K562 (cell line): ENCODE results near the gene PHF5A. TPM values are rescaled to one million over a fixed set of nuclear protein-coding genes. Genes with fewer than 3 reads are reported as not detected.

Source experiments
- CHCHD3 ChIP-seq: fragments of 250-450 bp; sonication (Bioruptor Pico); IDR thresholded peaks from 2 replicates; pipeline ENCODE4 v2.1.2; 2022; ENCODE audit warnings: mild to moderate bottlenecking
- KHSRP ChIP-seq: fragments of 450-650 bp; IDR thresholded peaks from 2 replicates; pipeline ENCODE4 v1.6.1; 2017
- MEF2A ChIP-seq: IDR thresholded peaks from 2 replicates; pipeline ENCODE4 v1.6.1; 2011; ENCODE audit warnings: low read depth, mild to moderate bottlenecking, low read length, moderate library complexity; ENCODE audit not compliant: control insufficient read depth
- NR2C1 ChIP-seq, 2 experiments: fragments of 450-650 bp; IDR thresholded peaks; 2 replicates each; pipeline ENCODE4 v1.6.1; 2017; ENCODE audit warnings: mild to moderate bottlenecking in 2 of 2, antibody characterized with exemption in 1 of 2, inconsistent platforms in 1 of 2, missing compliant biosample characterization in 1 of 2, missing genetic modification characterization in 1 of 2
- PHF8 ChIP-seq: fragments of 200-600 bp; sonication (generic); IDR thresholded peaks from 2 replicates; pipeline ENCODE4 v1.6.1; 2012; ENCODE audit warnings: mixed run types, mild to moderate bottlenecking, inconsistent platforms, low read length, moderate library complexity, borderline replicate concordance
- POLR2B ChIP-seq: fragments of 450-650 bp; IDR thresholded peaks from 2 replicates; pipeline ENCODE4 v1.6.1; 2018; ENCODE audit warnings: low read depth; ENCODE audit not compliant: partially characterized antibody
- SIX5 ChIP-seq, 2 experiments: IDR thresholded peaks; 2 replicates each; pipeline ENCODE4 v1.6.1; 2011; ENCODE audit warnings: low read length in 2 of 2, borderline replicate concordance in 1 of 2, low read depth in 1 of 2, mild to moderate bottlenecking in 1 of 2, moderate library complexity in 1 of 2; ENCODE audit not compliant: insufficient read depth in 1 of 2
- SPI1 ChIP-seq: IDR thresholded peaks from 2 replicates; pipeline ENCODE4 v1.6.1; 2011; ENCODE audit warnings: low read depth, low read length, control low read depth, borderline replicate concordance
- SREBF1 ChIP-seq: fragments of 150-350 bp; IDR thresholded peaks from 2 replicates; pipeline ENCODE4 v1.6.1; 2014; ENCODE audit warnings: antibody characterized with exemption, low read depth, low read length, borderline replicate concordance
- ZNF707 ChIP-seq: fragments of 250-450 bp; sonication (Bioruptor Pico); conservative IDR thresholded peaks from 2 replicates; pipeline ENCODE4 v1.8.0; 2022; ENCODE audit warnings: inconsistent platforms, mild to moderate bottlenecking, moderate library complexity
- polyA plus RNA-seq, 8 experiments: library from polyadenylated mRNA; depleted of rRNA in 4 of 8; stranded (reverse) in 5 of 8; unstranded in 3 of 8; fragments of >200 nt; fragmentation: Nextera tagmentation in 2 of 8; fragmentation: Illumina TruSeq in 1 of 8; extraction: Ambion mirVana in 2 of 8; extraction: Trizol in 1 of 8; gene quantifications; 2 replicates each; pipeline versions ENCODE4 v1.2.1 to v1.2.3, GENCODE V29; 2011 to 2014; ENCODE audit warnings: inconsistent platforms in 1 of 8, missing spikeins in 1 of 8
- total RNA-seq, 7 experiments: library from RNA; depleted of rRNA in 6 of 7; stranded (reverse); fragments of >200 nt in 6 of 7; fragmentation: Illumina TruSeq in 2 of 7; extraction: Trizol in 2 of 7; gene quantifications; 2 replicates each; pipeline versions ENCODE4 v1.2.1 to v1.2.3, GENCODE V29; 2011 to 2021; ENCODE audit warnings: low replicate concordance in 1 of 7
- TF ChIP-seq, protein P1 (sequence below), 2 experiments: IDR thresholded peaks in 1 of 2; conservative IDR thresholded peaks in 1 of 2; 2 replicates each; pipeline ENCODE4 v1.6.1; 2016; ENCODE audit warnings: low read depth in 2 of 2, mild to moderate bottlenecking in 1 of 2, missing compliant biosample characterization in 1 of 2, missing genetic modification characterization in 1 of 2, moderate library complexity in 1 of 2
- TF ChIP-seq, protein P2 (sequence below): fragments of 200-800 bp; sonication (Bioruptor generic); IDR thresholded peaks from 2 replicates; pipeline ENCODE4 v1.6.1; 2017; ENCODE audit warnings: missing genetic modification characterization, missing compliant biosample characterization
- TF ChIP-seq, protein P3 (sequence below): fragments of 450-650 bp; formaldehyde crosslinking; IDR thresholded peaks from 2 replicates; pipeline ENCODE4 v1.4.0; 2020; ENCODE audit warnings: mild to moderate bottlenecking, moderate library complexity
- TF ChIP-seq, protein P4 (sequence below): fragments of 200-800 bp; sonication (Bioruptor generic); IDR thresholded peaks from 2 replicates; pipeline ENCODE4 v1.6.1; 2016; ENCODE audit warnings: missing genetic modification characterization, missing compliant biosample characterization

PHF5A gene
- total and polyA plus RNA-seq, 9 of the 15 experiments (the other 6 are each of a cell fraction or from before 2014, with no cell fraction given) = 14.2 to 144 (median 101) TPM

DNA sequence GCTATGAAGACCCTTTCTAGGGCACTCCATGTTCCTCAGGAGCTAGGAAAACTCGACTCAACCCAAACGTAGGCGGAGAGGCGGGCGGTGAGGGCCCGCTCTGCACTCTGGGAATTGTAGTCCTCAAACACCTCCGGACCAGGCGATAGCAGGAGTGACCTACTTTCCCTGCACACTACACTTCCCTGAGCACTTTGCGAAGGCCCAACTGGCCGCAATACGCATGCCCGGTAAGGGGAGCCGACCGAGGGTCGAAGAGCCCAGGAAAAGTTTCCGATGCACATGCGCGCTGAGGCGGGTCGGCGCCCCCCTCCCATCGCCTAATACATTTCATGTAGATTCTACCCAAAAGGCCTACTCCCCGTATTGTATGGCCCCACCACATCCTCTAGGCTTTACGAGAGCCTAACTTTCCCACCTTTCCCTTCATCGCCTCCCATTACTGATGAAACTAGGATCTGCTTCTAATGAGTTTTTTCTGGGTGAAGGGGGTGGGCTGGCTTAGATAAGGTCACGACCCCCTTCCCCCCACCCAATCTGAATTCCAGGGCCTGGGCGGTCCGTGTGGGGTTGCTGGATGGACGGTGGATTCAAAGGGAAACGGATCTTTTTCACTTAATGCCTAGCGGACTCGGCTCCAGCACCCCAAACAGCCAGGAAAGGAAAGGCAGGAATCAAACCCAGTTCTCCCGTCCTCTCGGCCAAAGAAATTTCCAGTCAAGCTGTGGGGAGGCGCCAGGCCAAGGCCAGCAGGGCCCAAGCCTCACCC, 23.9 kb downstream of the PHF5A start (continued):
- TF ChIP-seq, protein P1, sequence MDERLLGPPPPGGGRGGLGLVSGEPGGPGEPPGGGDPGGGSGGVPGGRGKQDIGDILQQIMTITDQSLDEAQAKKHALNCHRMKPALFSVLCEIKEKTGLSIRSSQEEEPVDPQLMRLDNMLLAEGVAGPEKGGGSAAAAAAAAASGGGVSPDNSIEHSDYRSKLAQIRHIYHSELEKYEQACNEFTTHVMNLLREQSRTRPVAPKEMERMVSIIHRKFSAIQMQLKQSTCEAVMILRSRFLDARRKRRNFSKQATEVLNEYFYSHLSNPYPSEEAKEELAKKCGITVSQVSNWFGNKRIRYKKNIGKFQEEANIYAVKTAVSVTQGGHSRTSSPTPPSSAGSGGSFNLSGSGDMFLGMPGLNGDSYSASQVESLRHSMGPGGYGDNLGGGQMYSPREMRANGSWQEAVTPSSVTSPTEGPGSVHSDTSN (CRISPR knock-in tag; IDR thresholded peaks at IDR 0.05; ENCODE audit: low read depth) = no peak
- TF ChIP-seq, protein P1 (tag; conservative IDR thresholded peaks at IDR 0.05; ENCODE audit: low read depth) = no peak
- no peak for TF ChIP-seq NR2C1 (IDR thresholded peaks at IDR 0.05)
- TF ChIP-seq NR2C1 (tag; IDR thresholded peaks at IDR 0.05) = 0 out of 2 replicates have a peak, but pooled peaks have one; percentile 13
- TF ChIP-seq ZNF707 = no peak
- TF ChIP-seq, protein P2, sequence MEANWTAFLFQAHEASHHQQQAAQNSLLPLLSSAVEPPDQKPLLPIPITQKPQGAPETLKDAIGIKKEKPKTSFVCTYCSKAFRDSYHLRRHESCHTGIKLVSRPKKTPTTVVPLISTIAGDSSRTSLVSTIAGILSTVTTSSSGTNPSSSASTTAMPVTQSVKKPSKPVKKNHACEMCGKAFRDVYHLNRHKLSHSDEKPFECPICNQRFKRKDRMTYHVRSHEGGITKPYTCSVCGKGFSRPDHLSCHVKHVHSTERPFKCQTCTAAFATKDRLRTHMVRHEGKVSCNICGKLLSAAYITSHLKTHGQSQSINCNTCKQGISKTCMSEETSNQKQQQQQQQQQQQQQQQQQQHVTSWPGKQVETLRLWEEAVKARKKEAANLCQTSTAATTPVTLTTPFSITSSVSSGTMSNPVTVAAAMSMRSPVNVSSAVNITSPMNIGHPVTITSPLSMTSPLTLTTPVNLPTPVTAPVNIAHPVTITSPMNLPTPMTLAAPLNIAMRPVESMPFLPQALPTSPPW = peak; percentile 35; the same call in 1 of the 2 replicates
- TF ChIP-seq, protein P3, sequence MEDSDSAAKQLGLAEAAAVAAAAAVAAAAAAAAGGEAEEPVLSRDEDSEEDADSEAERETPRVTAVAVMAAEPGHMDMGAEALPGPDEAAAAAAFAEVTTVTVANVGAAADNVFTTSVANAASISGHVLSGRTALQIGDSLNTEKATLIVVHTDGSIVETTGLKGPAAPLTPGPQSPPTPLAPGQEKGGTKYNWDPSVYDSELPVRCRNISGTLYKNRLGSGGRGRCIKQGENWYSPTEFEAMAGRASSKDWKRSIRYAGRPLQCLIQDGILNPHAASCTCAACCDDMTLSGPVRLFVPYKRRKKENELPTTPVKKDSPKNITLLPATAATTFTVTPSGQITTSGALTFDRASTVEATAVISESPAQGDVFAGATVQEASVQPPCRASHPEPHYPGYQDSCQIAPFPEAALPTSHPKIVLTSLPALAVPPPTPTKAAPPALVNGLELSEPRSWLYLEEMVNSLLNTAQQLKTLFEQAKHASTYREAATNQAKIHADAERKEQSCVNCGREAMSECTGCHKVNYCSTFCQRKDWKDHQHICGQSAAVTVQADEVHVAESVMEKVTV (CRISPR knock-in tag) = no peak
- no peak for TF ChIP-seq CHCHD3
- TF ChIP-seq KHSRP = no peak
- peak; percentile 28; the same call in 1 of the 2 replicates for TF ChIP-seq PHF8
- TF ChIP-seq POLR2B = no peak
- no peak for TF ChIP-seq SREBF1
- TF ChIP-seq SPI1 = no peak
- peak; percentile 60 to 66; a peak in 2 of 4 replicates for TF ChIP-seq SIX5 (IDR thresholded peaks at IDR 0.05; ENCODE audit: borderline replicate concordance in 1 of 2, insufficient read depth in 1 of 2, low read depth in 1 of 2, low read length in 2 of 2)
- TF ChIP-seq MEF2A = no peak
- TF ChIP-seq, protein P4, sequence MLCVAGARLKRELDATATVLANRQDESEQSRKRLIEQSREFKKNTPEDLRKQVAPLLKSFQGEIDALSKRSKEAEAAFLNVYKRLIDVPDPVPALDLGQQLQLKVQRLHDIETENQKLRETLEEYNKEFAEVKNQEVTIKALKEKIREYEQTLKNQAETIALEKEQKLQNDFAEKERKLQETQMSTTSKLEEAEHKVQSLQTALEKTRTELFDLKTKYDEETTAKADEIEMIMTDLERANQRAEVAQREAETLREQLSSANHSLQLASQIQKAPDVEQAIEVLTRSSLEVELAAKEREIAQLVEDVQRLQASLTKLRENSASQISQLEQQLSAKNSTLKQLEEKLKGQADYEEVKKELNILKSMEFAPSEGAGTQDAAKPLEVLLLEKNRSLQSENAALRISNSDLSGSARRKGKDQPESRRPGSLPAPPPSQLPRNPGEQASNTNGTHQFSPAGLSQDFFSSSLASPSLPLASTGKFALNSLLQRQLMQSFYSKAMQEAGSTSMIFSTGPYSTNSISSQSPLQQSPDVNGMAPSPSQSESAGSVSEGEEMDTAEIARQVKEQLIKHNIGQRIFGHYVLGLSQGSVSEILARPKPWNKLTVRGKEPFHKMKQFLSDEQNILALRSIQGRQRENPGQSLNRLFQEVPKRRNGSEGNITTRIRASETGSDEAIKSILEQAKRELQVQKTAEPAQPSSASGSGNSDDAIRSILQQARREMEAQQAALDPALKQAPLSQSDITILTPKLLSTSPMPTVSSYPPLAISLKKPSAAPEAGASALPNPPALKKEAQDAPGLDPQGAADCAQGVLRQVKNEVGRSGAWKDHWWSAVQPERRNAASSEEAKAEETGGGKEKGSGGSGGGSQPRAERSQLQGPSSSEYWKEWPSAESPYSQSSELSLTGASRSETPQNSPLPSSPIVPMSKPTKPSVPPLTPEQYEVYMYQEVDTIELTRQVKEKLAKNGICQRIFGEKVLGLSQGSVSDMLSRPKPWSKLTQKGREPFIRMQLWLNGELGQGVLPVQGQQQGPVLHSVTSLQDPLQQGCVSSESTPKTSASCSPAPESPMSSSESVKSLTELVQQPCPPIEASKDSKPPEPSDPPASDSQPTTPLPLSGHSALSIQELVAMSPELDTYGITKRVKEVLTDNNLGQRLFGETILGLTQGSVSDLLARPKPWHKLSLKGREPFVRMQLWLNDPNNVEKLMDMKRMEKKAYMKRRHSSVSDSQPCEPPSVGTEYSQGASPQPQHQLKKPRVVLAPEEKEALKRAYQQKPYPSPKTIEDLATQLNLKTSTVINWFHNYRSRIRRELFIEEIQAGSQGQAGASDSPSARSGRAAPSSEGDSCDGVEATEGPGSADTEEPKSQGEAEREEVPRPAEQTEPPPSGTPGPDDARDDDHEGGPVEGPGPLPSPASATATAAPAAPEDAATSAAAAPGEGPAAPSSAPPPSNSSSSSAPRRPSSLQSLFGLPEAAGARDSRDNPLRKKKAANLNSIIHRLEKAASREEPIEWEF (CRISPR knock-in tag) = no peak
